IPS DF 6.9 (cell line): Measurements from ENCODE around the gene ALPI.

Source experiments
- DNase-seq: peaks from one replicate; pipeline ENCODE4 v3.0.0-alpha.2; 2013; ENCODE audit warnings: low read depth, low spot score
- H3K27ac ChIP-seq: one replicate; pipeline ENCODE4 v1.5.1; 2013; ENCODE audit warnings: low read length, control low read depth
- H3K27me3 ChIP-seq: 2 replicates; pipeline ENCODE4 v1.6.1; 2013; ENCODE audit warnings: mild to moderate bottlenecking, low read length; ENCODE audit not compliant: control insufficient read depth, insufficient read depth
- H3K36me3 ChIP-seq: 2 replicates; pipeline ENCODE4 v1.6.1; 2013; ENCODE audit warnings: low read length; ENCODE audit not compliant: control insufficient read depth, insufficient read depth
- H3K4me1 ChIP-seq: 2 replicates; pipeline ENCODE4 v1.6.1; 2013; ENCODE audit warnings: low read length; ENCODE audit not compliant: control insufficient read depth, insufficient read depth
- H3K4me3 ChIP-seq: 2 replicates; pipeline ENCODE4 v1.5.1; 2013; ENCODE audit warnings: mild to moderate bottlenecking, low read length
- H3K9me3 ChIP-seq: 2 replicates; pipeline ENCODE4 v1.6.1; 2013; ENCODE audit warnings: low read length, inconsistent platforms; ENCODE audit not compliant: control insufficient read depth, insufficient read depth
- WGBS: extraction: QIAGEN DNeasy Blood & Tissue Kit; methylation state at CpG from one replicate; pipeline ENCODE4 v1.1.7; 2013; ENCODE audit warnings: mixed read lengths, missing lambda C conversion rate; ENCODE audit not compliant: insufficient read length, insufficient coverage; 5-methylcytosine and 5-hydroxymethylcytosine counted together

ALPI gene

GRCh38 chr2:232466221-232466620 is 10.3 kb downstream of the ALPI start:
- Histone ChIP-seq H3K9me3 (no peaks in the 10 kb centered on the region), H3K4me1 (no peaks in the 10 kb centered on the region), H3K27me3 (no peaks in the 10 kb centered on the region), H3K4me3 (no peak overlapping the region), H3K27ac (no peak overlapping the region), H3K36me3 (no peaks in the 10 kb centered on the region)
- no CpG with 5 or more reads among the region's 7 CpGs for WGBS
- no peak for DNase-seq

- DNase-seq = no peak
- WGBS = no CpG with 5 or more reads among the region's 6 CpGs
- no peak overlapping the region for H3K27ac ChIP-seq
- no peaks in the 10 kb centered on the region for H3K4me1 ChIP-seq
- no peaks in the 10 kb centered on the region for H3K27me3 ChIP-seq
- H3K36me3 ChIP-seq = no peaks in the 10 kb centered on the region
- H3K9me3 ChIP-seq = no peaks in the 10 kb centered on the region
- H3K4me3 ChIP-seq = no peak overlapping the region
These were observed 17.5 kb downstream of the ALPI start for GRCh38 chr2:232473467-232473890.

- H3K36me3 ChIP-seq = no peaks in the 10 kb centered on the region
- no CpG with 5 or more reads among the region's 2 CpGs for WGBS
- no peak overlapping the region for H3K4me3 ChIP-seq
- DNase-seq = no peak
- no peaks in the 10 kb centered on the region for H3K9me3 ChIP-seq
- no peak overlapping the region for H3K27ac ChIP-seq
- no peaks in the 10 kb centered on the region for H3K4me1 ChIP-seq
- no peaks in the 10 kb centered on the region for H3K27me3 ChIP-seq
These were observed 20.1 kb downstream of the ALPI start for GRCh38 chr2:232476045-232476444.

- Histone ChIP-seq H3K36me3 (no peaks in the 10 kb centered on the region), H3K9me3 (no peaks in the 10 kb centered on the region), H3K4me3 (no peak overlapping the region), H3K4me1 (no peaks in the 10 kb centered on the region), H3K27me3 (no peaks in the 10 kb centered on the region), H3K27ac (no peak overlapping the region)
- no CpG with 5 or more reads among the region's 7 CpGs for WGBS
- DNase-seq = no peak
These were observed 20.8 kb downstream of the ALPI start for GRCh38 chr2:232476791-232477190.

GRCh38 chr2:232477751-232478510 is 22.0 kb downstream of the ALPI start:
- Histone ChIP-seq H3K36me3 (no peaks in the 10 kb centered on the region), H3K9me3 (no peaks in the 10 kb centered on the region), H3K27me3 (no peaks in the 10 kb centered on the region), H3K27ac (no peak overlapping the region), H3K4me3 (no peak overlapping the region), H3K4me1 (no peaks in the 10 kb centered on the region)
- no CpG with 5 or more reads among the region's 13 CpGs for WGBS
- DNase-seq = no peak

GRCh38 chr2:232478571-232479340 is 22.8 kb downstream of the ALPI start:
- Histone ChIP-seq H3K4me1 (no peaks in the 10 kb centered on the region), H3K36me3 (no peaks in the 10 kb centered on the region), H3K4me3 (no peak overlapping the region), H3K27me3 (no peaks in the 10 kb centered on the region; the same call in 1 of the 2 replicates), H3K27ac (no peak overlapping the region), H3K9me3 (no peaks in the 10 kb centered on the region)
- DNase-seq = no peak
- WGBS = no CpG with 5 or more reads among the region's 19 CpGs

- no peak overlapping the region for H3K4me3 ChIP-seq
- H3K9me3 ChIP-seq = no peaks in the 10 kb centered on the region
- DNase-seq = no peak
- H3K4me1 ChIP-seq = no peaks in the 10 kb centered on the region
- WGBS = no CpG with 5 or more reads among the region's 21 CpGs
- H3K27me3 ChIP-seq = peaks cover 5% of the 10 kb centered on the region
- H3K27ac ChIP-seq = no peak overlapping the region
- no peaks in the 10 kb centered on the region; the same call in 1 of the 2 replicates for H3K36me3 ChIP-seq
These were observed 23.6 kb downstream of the ALPI start for GRCh38 chr2:232479341-232480200.

GRCh38 chr2:232480201-232481190 is 24.5 kb downstream of the ALPI start:
- H3K27me3 ChIP-seq = peaks cover 14% of the 10 kb centered on the region
- WGBS = no CpG with 5 or more reads among the region's 26 CpGs
- H3K4me1 ChIP-seq = no peaks in the 10 kb centered on the region
- no peak overlapping the region for H3K4me3 ChIP-seq
- no peaks in the 10 kb centered on the region for H3K9me3 ChIP-seq
- no peak overlapping the region for H3K27ac ChIP-seq
- DNase-seq = no peak
- no peaks in the 10 kb centered on the region; the same call in 1 of the 2 replicates for H3K36me3 ChIP-seq

GRCh38 chr2:232481322-232482140 is 25.6 kb downstream of the ALPI start:
- no peak for DNase-seq
- H3K27ac ChIP-seq = no peak overlapping the region
- peaks cover 25% of the 10 kb centered on the region for H3K27me3 ChIP-seq
- no peak overlapping the region for H3K4me3 ChIP-seq
- no peaks in the 10 kb centered on the region for H3K4me1 ChIP-seq
- no peaks in the 10 kb centered on the region for H3K9me3 ChIP-seq
- no peaks in the 10 kb centered on the region; the same call in 1 of the 2 replicates for H3K36me3 ChIP-seq
- WGBS = no CpG with 5 or more reads among the region's 29 CpGs
